ENCODE measurements around the gene CSMD2.

- no peak for TF ChIP-seq CTCF (conservative IDR thresholded peaks at IDR 0.05)
- TF ChIP-seq EZH2 (IDR thresholded peaks at IDR 0.05; ENCODE audit: low read depth): no peak
These were observed 556.1 kb downstream of the CSMD2 start for GRCh38 chr1:33608825-33609400.

All from PC-9 (cell line).